Right kidney (tissue), 1 donor: ENCODE measurements around the gene THPO.
"Not testable (repeated sequence)": the region's sequence is repeated elsewhere in the genome, so short reads cannot be mapped to it uniquely, and the experiment has no call there.

Experiments used
- DNase-seq: peaks from one replicate; pipeline ENCODE4 v3.0.0-alpha.2; 2016

Gene THPO

GRCh38 chr3:184349563-184350470 lies 28.2 kb downstream of the THPO start:
- DNase-seq = no peak

DNA sequence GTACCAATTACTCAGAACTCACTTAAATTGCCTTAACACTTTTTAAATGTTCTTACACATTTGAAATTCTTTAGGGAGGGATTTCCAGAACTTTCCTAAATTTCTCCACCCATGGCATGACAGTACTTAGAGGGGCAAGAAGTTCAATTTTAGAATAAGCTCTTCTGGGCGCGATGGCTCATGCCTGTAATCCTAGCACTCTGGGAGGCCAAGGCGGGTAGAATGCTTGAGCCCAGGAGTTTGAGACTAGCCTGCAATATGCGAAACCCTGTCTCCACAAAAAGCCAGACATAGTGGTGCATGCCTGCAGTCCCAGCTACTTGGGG lies 30.0 kb downstream of the THPO start:
- DNase-seq = no peak

DNA sequence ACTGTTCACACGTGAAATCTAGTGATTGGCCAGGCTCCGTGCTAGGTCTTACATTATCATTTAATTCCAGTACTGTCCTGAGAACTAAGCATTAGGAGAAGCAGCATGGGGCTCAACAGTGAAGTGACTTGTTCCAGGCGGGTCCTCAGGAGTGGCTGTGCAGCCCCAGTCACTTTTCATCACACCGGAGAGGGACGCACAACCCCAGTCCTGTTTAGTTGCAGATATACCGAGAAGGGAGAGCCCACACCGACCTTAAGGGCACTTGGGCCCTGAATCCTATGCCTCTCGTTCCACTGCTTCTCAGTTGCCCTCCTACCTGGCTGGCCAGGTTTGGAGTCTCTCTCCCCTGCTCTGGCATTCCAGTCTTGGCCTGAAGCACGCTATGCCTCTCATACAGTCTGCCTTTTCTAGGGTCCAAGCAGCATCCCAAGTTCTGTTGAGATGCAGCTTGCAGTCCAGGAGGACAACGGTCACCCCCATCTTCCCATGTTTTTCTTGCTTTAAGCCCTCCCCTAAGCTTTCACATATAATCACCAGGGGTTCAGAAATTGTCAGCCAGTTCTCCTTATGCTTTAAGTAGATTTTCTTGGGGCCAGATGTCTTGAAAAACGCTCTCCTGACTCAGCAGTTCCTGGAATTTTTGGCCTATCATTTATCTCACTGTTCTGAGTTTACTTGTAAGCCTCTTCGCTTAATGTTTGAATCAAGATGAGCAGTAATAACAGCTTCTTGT lies 30.5 kb downstream of the THPO start:
- no peak for DNase-seq

- no peak for DNase-seq
Measured at GRCh38 chr3:184346480-184347190, 31.4 kb downstream of the THPO start.

DNA sequence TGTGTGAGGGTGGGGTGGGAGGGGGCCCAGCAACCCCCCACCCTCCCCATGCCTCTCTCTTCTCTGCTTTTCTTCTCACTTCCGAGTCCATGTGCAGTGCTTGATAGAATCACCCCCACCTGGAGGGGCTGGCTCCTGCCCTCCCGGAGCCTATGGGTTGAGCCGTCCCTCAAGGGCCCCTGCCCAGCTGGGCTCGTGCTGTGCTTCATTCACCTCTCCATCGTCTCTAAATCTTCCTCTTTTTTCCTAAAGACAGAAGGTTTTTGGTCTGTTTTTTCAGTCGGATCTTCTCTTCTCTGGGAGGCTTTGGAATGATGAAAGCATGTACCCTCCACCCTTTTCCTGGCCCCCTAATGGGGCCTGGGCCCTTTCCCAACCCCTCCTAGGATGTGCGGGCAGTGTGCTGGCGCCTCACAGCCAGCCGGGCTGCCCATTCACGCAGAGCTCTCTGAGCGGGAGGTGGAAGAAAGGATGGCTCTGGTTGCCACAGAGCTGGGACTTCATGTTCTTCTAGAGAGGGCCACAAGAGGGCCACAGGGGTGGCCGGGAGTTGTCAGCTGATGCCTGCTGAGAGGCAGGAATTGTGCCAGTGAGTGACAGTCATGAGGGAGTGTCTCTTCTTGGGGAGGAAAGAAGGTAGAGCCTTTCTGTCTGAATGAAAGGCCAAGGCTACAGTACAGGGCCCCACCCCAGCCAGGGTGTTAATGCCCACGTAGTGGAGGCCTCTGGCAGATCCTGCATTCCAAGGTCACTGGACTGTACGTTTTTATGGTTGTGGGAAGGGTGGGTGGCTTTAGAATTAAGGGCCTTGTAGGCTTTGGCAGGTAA lies 32.5 kb downstream of the THPO start:
- DNase-seq = peak; percentile 66

DNA sequence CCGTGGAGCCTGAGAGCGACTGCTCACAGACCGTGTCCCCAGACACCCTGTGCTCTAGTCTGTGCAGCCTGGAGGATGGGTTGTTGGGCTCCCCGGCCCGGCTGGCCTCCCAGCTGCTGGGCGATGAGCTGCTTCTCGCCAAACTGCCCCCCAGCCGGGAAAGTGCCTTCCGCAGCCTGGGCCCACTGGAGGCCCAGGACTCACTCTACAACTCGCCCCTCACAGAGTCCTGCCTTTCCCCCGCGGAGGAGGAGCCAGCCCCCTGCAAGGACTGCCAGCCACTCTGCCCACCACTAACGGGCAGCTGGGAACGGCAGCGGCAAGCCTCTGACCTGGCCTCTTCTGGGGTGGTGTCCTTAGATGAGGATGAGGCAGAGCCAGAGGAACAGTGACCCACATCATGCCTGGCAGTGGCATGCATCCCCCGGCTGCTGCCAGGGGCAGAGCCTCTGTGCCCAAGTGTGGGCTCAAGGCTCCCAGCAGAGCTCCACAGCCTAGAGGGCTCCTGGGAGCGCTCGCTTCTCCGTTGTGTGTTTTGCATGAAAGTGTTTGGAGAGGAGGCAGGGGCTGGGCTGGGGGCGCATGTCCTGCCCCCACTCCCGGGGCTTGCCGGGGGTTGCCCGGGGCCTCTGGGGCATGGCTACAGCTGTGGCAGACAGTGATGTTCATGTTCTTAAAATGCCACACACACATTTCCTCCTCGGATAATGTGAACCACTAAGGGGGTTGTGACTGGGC lies 33.3 kb downstream of the THPO start:
- peak; percentile 33 for DNase-seq

DNA sequence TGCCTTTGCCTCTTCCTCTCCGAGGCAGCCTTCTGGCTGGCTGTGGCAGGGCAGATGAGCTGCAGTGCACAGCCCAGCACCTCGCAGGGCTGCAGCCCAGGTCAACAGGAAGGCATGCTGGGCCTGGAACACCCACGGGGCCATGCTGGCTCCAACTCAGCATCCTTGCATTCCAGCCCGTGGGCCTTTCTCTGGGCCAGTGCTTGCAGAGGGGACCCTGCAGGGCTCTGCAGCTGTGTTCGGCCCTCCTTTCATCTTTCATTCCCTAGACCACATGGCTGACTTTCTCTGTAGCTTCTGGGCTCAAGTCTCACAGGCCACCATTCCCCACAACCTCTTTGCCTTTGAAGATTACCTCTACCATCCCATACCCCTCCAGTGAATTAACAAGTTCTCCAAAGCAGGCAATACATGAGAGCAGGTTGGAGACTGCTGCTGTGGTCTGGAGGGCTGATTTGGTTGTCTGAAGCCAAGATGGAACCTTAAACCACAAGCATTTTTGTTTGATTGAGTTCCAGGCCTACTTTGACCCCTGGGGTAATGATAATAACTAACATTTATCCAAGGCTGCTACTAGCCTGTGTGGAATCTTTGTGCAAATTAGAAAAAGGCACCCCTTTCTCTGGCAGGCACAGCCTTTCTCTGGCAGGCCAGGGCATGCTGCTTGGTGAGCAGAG lies 34.7 kb downstream of the THPO start:
- no peak for DNase-seq

- no peak for DNase-seq
Measured at GRCh38 chr3:184341925-184342324, 36.1 kb downstream of the THPO start.

GRCh38 chr3:184339451-184340135 lies 38.4 kb downstream of the THPO start:
- DNase-seq = not testable (repeated sequence)

DNA sequence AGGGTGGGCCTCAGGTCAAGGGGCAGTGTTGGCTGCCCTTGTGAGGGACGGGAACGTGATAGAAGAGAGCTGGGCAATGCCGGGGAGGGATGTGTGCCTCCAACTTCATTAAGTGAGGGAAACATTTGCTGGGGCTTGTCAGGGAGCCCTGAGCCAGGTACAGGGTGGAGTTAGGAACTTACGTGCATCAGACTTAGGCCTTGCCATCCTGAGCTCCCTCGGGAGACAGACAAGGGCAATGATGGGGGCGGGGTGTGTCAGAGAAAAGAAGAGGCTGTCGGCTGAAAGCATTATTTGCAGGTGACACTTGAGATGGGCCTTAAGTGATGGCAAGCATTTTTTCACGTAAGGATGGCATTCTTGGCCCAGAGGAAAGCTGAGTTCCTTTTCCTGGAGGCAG lies 39.0 kb downstream of the THPO start:
- DNase-seq = peak; percentile 21

- peak; percentile 76 for DNase-seq
Measured at GRCh38 chr3:184338511-184338945, 39.5 kb downstream of the THPO start.

DNA sequence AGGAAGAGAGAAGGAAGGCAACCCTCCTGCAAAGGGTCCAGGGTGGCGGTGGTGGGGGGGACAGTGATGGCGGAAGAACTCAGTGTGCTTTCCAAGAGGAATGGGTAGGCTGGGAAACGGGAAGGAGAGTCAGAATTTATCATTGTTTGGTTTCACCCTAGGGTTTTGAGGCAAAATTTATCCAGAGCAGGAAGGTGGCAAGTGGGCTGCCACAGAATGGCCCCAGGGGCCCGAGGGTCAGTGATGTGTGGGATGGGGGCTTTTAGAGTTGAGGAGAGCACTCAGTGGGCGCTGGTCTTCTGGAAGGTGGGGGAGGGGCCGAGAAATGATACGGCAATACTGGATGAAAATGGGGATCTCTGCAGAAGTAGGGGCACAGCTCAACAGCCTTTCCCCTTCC lies 40.0 kb downstream of the THPO start:
- DNase-seq = no peak

- no peak for DNase-seq
Measured at GRCh38 chr3:184337399-184337714, 40.6 kb downstream of the THPO start, which contains the start of gene FAM131A. FAM131A (plus strand) TSS chr3:184337600; CDS start chr3:184337631, 31 bp downstream.

- DNase-seq = peak; percentile 70
Measured at GRCh38 chr3:184336547-184337398, 41.2 kb downstream of the THPO start.

GRCh38 chr3:184335661-184336546 lies 42.1 kb downstream of the THPO start:
- DNase-seq = peak; percentile 90

GRCh38 chr3:184335291-184335660 lies 42.7 kb downstream of the THPO start:
- DNase-seq = no peak

DNA sequence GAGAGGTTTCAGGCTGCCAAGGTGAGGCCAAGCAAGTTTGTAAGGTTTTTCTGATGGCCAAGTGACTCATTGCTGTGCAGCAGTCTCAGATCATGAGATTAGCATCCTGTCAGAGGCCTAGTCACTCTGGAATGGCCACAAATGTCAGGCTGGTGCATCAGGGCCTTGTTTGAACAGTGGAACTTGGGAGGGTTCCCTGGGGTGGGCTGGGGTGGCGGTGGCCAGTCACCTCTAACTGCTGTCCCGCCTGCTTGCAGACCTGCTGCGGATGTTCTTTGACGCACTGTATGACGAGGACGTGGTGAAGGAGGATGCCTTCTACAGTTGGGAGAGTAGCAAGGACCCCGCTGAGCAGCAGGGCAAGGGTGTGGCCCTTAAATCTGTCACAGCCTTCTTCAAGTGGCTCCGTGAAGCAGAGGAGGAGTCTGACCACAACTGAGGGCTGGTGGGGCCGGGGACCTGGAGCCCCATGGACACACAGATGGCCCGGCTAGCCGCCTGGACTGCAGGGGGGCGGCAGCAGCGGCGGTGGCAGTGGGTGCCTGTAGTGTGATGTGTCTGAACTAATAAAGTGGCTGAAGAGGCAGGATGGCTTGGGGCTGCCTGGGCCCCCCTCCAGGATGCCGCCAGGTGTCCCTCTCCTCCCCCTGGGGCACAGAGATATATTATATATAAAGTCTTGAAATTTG lies 43.4 kb downstream of the THPO start:
- peak; percentile 17 for DNase-seq

GRCh38 chr3:184333700-184334099 lies 44.3 kb downstream of the THPO start:
- no peak for DNase-seq
